ENCODE measurements around the gene PRPS1L1.

PRPS1L1 gene

DNA sequence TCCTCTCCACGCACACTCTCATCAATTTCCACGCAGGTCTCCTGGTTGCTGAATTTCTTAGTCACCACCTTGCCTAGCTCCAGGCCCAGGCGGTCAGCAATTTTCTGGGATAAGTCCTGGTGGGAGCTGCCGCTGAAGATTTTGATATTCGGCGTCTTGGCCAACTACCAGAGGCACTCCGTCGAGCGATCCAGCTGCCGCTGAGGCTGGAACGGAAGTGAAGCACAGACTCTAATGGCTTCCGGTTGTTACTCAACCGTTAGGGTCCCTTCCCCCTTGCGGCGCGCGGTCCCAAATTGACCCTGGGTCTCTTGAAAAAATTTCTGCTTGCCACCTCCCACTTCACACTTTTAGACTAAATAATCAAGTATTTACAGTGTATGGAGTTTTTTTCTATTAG lies at the start of gene PRPS1L1:
Gene PRPS1L1 (minus strand): TSS at position 219 of the 400 bp plus-strand sequence.
- DNase-seq (ENCODE audit: low read depth), result no peak

DNA sequence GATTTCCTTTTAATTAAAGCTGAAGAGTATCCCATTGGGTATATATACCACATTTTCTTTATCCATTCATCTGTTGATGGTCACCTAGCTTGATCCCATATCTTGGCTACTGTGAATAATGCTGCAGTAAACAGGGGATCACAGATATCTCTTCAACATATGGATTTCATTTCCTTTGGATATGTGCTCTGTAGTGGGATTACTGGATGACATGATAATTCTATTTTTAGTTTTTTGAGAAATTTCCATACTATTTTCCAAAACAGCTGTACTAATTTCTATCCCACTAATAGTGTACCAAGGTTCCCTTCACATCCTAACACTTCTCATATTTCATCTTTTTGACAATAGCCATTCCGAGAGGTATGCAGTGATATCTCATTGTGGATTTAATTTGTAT lies 48.8 kb upstream of the PRPS1L1 start:
- no peak for DNase-seq (ENCODE audit: low read depth)

DNA sequence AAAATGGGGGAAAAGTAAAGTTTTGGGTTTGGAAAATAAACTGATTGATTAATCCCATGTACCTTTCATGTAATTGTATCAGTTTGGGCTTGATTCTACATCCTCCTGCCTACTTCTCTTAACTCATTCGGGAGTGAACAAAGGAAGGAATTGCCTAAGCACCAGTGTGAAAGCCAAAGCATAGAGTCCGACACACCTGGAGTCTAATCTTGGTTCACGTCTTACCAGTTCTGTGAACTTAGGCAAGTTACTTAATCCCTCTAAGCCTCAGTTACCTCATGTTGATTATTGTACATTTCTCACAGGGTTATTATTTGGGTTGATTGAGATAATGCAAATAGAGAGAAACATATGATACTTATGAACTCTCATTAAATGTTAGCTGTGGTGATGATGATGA lies 41.1 kb upstream of the PRPS1L1 start:
- no peak for DNase-seq (ENCODE audit: low read depth)

DNA sequence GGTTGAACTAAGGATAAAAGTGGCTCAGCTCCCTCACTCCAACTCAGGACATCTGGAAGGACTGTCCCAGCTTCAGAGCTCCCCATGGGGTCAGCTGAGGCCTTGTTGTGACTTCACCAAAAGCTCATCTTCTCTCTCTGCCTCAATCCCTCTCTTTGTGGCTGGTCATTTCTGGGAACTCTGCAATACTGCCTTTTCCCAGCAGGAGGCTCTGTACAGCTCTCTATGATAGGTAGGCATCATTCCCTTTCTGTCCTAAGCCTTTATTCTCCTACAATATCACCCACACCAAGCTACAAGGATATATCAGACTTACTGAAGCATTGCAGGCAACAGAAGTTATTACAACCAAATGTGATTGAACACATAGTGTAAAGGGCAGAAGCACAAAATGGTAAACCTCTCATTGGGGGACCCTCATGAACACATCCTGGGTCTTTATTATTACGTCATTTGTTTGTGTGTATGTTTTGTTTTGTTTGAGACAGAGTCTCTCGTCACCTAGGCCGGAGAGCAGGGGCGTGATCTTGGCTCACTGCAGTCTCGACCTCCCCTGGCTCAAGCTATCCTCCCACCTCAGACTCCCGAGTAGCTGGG lies 36.7 kb upstream of the PRPS1L1 start:
- DNase-seq (ENCODE audit: low read depth), result no peak

DNA sequence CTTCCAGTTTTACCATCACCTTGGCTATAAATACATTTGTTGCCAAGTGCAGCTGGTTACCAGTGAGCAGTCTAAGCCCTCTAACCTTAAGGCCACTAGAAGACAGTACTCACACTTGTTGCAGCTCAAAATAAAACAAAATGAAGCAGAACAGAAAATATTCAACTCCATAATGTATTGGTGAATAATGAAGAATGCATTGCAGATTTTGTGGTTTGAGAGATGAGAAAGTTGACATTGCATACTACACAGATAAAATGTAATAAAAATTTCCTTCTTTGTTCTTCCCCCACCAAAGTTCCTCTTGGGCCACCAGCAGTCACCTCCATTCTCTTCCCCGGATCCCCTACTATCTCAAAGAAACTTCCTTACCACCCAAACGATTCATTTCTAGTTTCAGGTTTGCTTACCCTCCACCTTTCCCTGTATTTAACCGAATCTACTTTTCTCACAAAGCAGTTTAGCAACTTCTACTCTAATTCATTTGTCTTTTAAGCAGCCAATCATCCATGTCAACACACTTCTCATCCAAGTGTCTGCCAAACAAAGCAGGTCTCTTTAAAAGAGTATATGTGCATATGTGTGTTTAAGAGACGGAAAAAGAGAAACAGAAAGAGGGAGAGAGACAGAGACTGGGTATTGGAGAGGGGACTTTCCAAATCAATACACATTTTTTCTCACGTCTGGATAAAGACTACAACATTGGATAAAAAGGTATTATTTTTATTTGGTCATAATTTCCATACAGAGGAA lies 35.7 kb upstream of the PRPS1L1 start:
- DNase-seq (ENCODE audit: low read depth), result no peak

DNA sequence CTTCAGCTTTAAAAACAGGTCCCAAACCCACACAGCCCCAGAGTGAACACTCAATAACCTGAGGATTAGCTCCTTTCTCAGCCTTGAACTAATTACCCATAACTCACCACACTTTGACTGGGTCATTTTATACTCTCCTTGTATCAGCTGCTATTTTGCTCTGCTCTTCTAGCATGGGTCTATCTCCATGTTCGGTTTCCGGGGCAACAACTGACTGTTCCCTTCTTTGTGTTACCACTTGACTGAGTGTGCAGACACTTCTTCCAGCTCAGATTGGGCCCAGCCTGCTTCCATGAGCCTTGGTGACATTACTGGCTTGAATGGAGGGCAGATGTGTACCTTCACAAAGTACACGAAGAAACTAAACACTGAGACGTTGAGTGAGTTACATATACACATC lies 31.5 kb upstream of the PRPS1L1 start:
- DNase-seq (ENCODE audit: low read depth), result no peak

DNA sequence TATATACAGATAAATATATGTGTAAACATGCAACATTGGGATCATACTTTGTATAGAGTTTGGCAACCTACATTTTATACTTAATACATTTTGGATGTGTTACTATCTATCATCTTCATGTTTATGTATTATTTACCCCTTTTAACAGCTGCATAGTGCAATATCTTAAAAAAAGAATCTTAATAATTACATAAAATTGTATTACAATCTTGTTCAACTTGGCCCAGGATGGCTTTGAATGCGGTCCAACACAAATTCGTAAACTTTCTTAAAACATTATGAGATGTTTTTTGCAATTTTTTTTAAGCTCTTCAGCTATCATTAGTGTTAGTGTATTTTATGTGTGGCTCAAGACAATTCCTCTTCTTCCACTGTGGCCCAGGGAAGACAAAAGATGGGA lies 26.3 kb upstream of the PRPS1L1 start:
- no peak for DNase-seq (ENCODE audit: low read depth)

DNA sequence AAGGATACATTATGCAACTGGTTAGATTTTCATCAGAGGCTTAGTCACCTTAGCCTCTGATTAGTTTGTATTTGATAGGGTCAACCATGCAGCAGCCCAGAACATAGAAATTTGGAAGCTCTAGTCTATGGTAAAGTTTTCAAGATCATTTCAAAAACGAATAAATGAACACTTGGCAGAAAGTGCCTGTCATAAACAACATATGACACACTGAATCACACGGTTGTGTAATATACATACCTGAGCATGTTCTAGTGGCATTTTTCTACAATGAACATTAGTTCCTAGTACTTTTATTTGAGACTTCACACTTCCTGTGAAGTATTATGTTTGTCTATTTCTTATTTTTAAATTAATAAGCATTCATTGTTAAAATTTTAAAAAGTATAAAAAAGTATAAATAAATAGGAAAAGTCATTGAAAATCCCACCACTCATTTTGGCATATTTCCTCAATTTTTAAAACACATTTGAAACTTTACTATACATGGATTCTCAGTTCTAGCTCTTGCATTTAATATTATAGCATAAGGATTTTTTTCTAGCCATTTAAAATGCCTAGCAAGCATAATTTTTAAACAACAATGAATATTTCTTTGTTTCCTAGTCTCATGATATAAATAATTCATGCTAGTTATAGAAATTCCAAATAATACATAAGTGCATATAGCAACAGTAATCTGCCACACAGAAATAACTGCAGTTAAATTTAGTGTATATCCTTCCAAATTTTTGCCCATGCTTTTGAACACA lies 25.7 kb upstream of the PRPS1L1 start:
- peak; percentile 24 for DNase-seq (ENCODE audit: low read depth)

DNA sequence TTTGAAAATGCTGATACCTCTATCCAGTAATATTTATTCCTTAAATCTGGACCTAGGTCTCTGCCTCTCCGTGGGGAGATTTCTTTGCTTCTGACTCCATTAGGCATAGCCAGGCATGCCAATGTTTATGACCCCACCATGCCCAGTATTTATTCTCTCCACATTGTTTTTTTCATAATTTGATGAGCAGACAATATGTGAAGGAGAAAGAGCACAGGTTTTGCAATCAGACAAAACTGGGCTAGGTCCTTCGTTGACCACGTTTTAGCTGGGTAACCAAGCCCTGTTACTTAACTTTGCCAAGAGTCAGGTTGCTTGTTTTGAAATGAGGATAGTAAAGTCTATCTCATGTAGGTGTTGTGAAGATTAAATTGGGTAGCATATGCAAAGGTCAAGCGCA lies 21.6 kb upstream of the PRPS1L1 start:
- no peak for DNase-seq (ENCODE audit: low read depth)

DNA sequence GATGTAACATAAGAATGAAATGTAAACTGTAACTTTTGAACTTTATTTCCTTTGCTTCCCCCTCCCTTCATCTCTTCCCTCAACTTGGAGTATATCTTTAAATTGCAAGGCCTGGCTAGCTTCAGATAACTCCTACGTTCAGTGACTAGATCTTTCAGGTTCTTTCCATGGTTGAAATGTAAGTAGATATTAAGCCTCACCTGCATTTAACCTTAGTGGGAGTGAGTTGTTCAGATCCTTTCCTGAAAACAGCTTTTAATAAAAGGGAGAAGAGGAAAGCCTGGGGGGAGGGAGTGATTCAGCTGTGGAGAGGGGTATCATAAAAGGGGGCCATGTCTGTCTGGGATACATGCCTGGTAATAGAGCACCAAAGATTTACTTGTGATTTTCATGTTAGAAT lies 19.0 kb upstream of the PRPS1L1 start:
- no peak for DNase-seq (ENCODE audit: low read depth)

DNA sequence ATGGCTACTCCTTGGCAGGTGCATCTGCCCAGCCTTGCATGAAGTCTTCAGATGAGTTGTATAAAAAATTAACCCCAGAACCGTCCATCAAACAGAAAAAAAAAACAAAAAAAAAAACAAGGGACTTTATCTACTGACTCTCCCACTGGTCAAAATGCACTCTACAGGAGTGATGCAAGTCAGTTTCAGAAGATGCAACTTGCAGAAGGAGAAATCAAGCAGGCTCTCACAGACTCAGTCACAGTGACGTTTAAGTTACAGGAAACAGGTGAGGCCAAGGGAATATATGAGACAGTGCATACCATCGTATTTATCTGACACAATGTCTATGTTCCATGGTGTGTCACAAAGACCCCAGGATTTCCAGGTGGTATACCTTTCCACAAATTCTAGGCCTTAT lies 17.5 kb upstream of the PRPS1L1 start:
- DNase-seq (ENCODE audit: low read depth), result no peak

DNA sequence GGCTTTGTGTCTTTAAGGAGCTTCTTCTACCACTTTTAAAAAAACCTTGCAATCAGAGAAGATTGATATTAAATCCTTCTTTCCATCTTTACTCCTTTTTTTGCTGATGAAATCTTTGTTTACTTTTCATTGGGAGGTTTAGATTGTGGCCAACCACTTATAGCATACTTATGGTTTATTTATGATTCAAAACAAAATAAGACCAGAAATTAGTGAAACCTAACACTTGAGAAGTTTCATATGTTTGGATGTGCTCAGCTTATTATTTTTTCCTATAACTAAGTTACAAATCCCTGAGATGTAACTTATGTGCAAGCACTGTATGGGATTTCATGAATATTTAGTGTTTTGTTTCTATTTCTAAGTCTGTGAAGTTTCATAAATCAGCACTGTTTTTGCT lies 13.5 kb upstream of the PRPS1L1 start:
- peak; percentile 2 for DNase-seq (ENCODE audit: low read depth)

DNA sequence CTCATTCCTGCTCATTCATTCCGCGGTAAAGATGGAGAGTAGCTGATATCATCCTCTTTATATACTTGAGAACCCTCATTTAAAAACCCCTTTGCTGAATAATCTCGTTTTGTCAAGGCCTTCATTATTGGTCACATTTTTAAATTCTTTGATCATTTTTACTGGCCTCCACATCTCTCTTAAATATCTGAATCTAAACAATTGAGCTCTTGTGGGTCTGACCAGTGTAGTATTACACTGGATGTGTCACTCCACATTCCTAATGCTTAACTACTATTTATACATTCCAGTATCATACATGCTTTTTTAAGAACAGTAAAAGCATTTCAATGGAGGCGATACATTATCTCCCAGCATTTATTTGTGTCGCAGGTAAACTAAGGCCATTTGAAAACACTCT lies 12.6 kb upstream of the PRPS1L1 start:
- DNase-seq (ENCODE audit: low read depth), result peak; percentile 85

DNA sequence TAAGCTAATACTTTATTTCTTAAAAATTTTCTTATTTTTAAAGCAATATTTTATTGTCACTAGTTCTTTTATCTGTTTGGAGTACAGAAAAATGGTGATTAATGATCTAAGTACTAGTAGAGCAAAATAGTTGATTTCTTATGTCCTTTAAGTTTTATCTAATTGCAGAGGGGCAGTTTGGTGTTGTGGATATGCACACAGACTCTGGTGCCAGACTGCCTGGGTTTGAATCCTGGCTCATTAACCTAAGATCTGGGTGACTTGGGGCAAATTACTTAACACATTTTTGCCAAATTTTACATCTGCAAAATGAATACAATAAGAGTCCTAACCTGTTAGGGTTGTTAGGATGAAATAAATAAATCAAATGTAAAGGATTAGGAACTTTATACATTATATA lies 10.7 kb upstream of the PRPS1L1 start:
- DNase-seq (ENCODE audit: low read depth), result no peak

DNA sequence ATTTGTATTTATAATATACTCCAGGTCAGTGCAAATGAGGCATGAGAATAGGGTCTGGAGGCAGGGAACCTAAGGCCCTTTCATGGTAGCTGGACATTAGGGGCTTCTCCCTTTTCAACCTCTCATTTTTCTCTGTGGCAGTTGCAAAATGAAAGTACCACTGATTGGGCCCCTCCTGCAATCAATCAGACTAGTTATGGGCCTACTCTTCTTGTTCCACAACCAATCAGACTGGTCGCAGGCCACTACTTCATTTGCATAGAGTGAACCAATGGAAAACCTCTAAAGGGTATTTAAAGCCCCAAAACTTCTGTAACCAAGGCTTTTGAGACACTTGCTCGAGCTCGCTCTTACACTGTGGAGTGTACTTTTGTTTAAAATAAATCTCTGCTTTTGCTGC lies 10.0 kb upstream of the PRPS1L1 start:
- no peak for DNase-seq (ENCODE audit: low read depth)

DNA sequence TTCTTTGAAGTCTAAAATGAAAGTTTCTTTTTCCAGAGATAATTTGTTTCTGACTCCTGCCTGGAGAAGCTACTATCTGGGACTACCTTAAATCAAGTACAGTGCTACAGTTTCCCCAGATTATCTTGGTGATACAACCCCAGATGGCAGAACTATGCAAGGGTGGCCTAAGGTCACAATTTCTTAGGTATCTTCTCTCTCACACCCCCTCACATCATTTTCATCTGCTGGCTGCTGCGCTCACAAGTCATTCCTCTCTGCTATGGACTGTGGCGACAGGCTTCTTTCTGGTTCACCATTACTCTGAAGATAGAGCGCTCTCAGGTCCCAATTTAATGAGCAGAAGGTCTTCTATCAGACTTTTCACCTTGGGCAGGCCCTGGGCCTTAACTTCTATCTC lies 9.1 kb upstream of the PRPS1L1 start:
- no peak for DNase-seq (ENCODE audit: low read depth)

DNA sequence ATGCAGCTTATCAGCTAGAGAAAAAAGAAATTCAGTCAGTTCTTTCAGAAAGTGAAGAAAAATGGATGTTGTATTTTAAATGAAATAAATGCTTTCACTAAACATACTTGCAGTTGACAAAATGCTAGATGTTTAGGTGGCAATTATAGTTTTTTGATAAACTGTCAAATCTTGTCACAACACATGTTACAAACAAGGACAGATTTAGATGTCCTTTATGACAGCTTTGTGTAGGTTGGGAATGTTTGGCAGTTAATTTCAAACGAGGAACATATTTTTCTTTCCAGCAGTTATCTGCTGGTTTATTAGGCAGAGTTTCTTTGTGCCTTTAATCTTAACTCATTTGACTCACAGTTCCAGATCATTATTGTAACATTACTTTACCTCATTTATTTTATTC lies 3.1 kb upstream of the PRPS1L1 start:
- DNase-seq (ENCODE audit: low read depth), result no peak

DNA sequence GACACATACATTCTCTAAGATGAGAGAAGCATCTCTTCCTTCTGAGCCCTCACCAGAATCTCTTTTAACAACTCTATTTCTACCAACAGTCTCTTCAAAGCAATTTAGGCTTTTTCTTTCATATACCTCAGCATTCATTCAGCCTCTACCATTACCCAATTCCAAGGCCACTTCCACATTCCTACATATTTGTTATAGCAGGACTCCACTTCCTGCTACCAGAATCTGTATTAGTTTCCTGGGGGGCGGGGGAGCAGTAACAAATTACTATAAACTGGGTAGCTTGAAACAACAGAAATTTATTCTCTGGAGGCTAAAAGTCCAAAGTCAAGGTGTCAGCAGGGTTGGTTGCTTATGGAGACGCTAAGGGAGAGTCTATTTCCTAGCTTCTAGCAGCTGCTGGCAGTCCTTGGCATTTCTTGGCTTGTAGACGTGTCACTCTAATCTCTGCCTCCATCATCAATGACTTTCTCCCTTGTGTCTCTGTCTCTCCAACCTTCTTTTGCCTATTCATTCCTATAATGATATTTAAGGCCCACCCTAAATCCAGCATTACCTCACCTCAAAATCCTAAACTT lies 7.4 kb downstream of the PRPS1L1 start:
- peak; percentile 26 for DNase-seq (ENCODE audit: low read depth)

DNA sequence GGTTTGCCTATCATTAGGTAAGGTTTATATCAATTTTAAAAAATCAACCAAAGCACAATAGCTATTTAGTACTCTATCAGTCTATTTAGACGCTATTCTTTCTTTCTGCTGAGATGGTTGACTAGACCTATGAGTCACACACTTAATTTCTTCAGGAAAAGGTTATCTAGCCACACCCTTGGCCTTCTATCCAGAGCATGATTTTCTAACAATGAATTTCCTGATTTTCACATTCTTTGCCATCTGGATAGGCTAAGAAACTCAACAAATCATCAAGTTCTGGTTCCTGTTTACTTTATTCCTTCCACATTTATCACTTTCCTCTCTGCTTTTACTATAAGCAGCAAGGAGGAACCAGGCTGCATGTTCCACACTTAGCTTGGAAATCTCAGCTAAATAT lies 8.1 kb downstream of the PRPS1L1 start:
- DNase-seq (ENCODE audit: low read depth), result peak; percentile 74

DNA sequence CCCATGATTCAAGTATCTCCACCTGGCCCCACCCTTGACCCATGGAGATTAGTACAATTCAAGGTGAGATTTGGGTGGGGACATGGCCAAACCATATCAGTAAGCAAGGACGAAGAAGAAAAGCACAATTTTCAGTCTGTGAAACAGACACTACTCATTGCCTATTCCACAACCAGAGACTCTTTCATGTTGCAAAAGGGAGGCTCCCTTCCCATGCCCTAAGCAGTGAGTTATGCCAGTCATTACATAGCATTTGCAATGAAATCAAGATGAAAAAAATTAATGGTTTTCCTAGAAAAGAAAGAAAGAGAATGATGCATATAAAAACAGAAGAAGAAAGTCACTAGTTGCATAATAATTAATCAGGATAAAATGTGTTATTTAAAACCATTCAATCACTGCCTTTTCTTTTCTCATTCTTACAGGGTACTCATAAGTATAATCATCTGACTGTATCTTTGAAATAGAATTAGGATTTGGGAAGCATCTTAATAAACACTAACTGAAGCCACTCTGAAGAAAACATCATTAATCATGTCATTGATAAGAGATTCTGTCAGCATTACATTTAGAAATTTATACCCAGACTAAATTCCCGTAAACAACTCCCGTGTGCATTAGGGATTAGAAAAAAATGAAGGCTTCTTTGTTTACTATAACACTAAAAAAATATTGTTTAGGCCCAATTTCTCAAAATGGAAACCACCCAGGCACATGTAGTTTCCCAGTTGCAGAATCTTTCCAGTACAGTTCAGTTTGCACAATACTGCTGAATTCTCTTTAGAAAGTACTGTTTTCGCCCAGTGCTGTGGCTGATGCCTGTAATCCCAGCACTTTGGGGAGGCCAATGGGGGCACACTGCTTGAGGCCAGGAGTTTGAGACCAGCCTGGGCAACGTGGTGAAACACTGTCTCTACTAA lies 9.1 kb downstream of the PRPS1L1 start:
- DNase-seq (ENCODE audit: low read depth), result no peak

DNA sequence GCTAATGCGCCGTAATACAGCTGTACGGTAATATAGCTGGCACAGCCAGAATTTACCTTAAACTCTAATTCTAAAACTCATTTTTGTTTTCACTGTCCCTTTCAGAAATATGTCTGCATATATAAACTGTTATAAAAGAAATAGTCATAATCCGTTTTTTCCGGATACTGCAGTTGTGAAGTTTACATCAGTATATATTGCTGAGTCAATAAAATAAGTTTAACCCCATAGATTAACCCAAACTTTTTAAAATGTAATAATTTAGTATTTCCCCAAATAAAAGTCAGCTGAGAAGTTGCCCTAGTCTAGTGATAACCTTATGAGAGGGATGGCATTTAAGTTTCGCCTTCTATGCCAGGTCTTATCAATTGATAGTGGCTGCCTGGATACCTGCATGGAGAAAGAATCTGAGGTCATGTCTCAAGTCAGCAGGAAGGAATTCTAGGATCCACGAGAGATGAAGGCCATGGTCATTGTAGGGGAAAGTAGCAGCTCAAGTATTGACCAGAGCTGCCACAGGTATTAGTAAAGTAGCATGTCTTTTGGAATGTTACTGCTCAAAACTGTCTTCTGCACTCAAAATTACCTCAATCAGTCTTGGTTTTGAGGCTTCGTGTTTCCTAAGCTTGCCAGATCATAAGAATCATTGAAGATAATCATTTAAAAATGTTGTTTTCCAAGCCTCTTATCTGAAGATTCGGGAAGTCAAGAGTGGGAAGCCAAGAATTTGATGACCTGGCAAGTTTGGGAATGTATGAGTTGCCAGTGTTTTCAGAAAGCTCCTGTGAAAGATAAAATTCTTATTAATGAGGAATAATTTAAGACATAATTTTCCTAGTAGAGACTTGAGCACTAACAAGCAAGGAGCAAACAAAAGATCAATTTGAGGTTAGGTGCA lies 10.8 kb downstream of the PRPS1L1 start:
- DNase-seq (ENCODE audit: low read depth), result peak; percentile 5
